ENCODE results near the gene PDF.

Gene PDF

GRCh38 chr16:69338557-69339288 lies 8.3 kb upstream of the PDF start:
- no peak for DNase-seq

- DNase-seq: no peak
Measured at GRCh38 chr16:69334696-69335095, 4.3 kb upstream of the PDF start.

- no peak for DNase-seq
Measured at GRCh38 chr16:69329369-69330285, 761 bp downstream of the PDF start.

GRCh38 chr16:69328854-69329316 lies 1.5 kb downstream of the PDF start:
- no peak for DNase-seq

GRCh38 chr16:69327585-69328310 lies 2.6 kb downstream of the PDF start:
- DNase-seq: no peak

GRCh38 chr16:69326172-69326873 lies 4.1 kb downstream of the PDF start:
- DNase-seq: no peak

GRCh38 chr16:69325784-69326171 lies 4.6 kb downstream of the PDF start:
- DNase-seq: no peak

- DNase-seq: no peak
Measured at GRCh38 chr16:69324585-69325253, 5.7 kb downstream of the PDF start.

GRCh38 chr16:69324013-69324531 lies 6.3 kb downstream of the PDF start:
- DNase-seq: no peak

GRCh38 chr16:69323415-69323814 lies 7.0 kb downstream of the PDF start:
- no peak for DNase-seq

- no peak for DNase-seq
Measured at GRCh38 chr16:69322343-69322742, 8.0 kb downstream of the PDF start.

- no peak for DNase-seq
Measured at GRCh38 chr16:69321080-69321479, 9.3 kb downstream of the PDF start.

- DNase-seq: no peak
Measured at GRCh38 chr16:69320740-69321073, 9.7 kb downstream of the PDF start.

- DNase-seq: no peak
Measured at GRCh38 chr16:69319826-69320739, 10.3 kb downstream of the PDF start.

GRCh38 chr16:69319381-69319780 lies 11.0 kb downstream of the PDF start:
- DNase-seq: no peak

- no peak for DNase-seq
Measured at GRCh38 chr16:69318911-69319289, 11.5 kb downstream of the PDF start.

- DNase-seq: no peak
Measured at GRCh38 chr16:69318177-69318910, 12.0 kb downstream of the PDF start.

GRCh38 chr16:69316595-69317034 lies 13.8 kb downstream of the PDF start:
- no peak for DNase-seq

GRCh38 chr16:69315486-69316311 lies 14.7 kb downstream of the PDF start:
- no peak for DNase-seq
